Ascending aorta (tissue), 2 donors: Measurements from ENCODE around the gene IFT43. TPM values are rescaled to one million over a fixed set of nuclear protein-coding genes. Genes with fewer than 3 reads are reported as not detected.

Experiments
- DNase-seq, 2 donors: peaks; one replicate each; pipeline ENCODE4 v3.0.0-alpha.2; 2019; ENCODE audit warnings: low spot score in 2 of 2
- H3K27ac ChIP-seq, 2 donors: fragments of 200-600 bp; sonication (generic); one replicate each; pipeline ENCODE4 v1.5.1; 2016 to 2017; ENCODE audit warnings: mild to moderate bottlenecking in 1 of 2
- H3K27me3 ChIP-seq: fragments of 200-600 bp; sonication (generic); one replicate; pipeline ENCODE4 v1.5.1; 2017
- H3K36me3 ChIP-seq, 2 donors: fragments of 200-600 bp; sonication (generic); one replicate each; pipeline ENCODE4 v1.5.1; 2016
- H3K4me1 ChIP-seq, 2 donors: fragments of 200-600 bp; sonication (generic); one replicate each; pipeline ENCODE4 v1.5.1; 2016 to 2017; ENCODE audit warnings: mild to moderate bottlenecking in 1 of 2
- H3K4me3 ChIP-seq, 2 donors: fragments of 200-600 bp; sonication (generic); one replicate each; pipeline ENCODE4 v1.5.1; 2016 to 2017; ENCODE audit warnings: mild to moderate bottlenecking in 1 of 2
- H3K9me3 ChIP-seq, 2 donors: fragments of 200-600 bp; sonication (generic); one replicate each; pipeline ENCODE4 v1.5.1; 2016
- CTCF ChIP-seq, 3 experiments: fragments of 200-600 bp in 2 of 3; fragments of 450-650 bp in 1 of 3; sonication (generic) in 2 of 3; IDR thresholded peaks; one replicate each; pipeline ENCODE4 v1.5.1; 2016 to 2019; ENCODE audit warnings: antibody characterized with exemption in 3 of 3, mild to moderate bottlenecking in 1 of 3, moderate library complexity in 1 of 3
- intact Hi-C: fragments of 100-400 bp; cut with DNase I; formaldehyde crosslinking; loops from one replicate; pipeline ENCODE4 v1.15.1; 2023
- total RNA-seq: library from RNA; depleted of rRNA; stranded (reverse); fragments of >200 nt; gene quantifications from one replicate; pipeline ENCODE4 v1.1.0, GENCODE V29; 2016

Gene IFT43
- 84.0 TPM for total RNA-seq

GRCh38 chr14:75985618-75986438 is at the start of gene IFT43:
Gene IFT43 (plus strand): TSS chr14:75985763. CDS start chr14:75985787, 24 bp downstream.
- Histone ChIP-seq H3K27me3 (no peaks in the 10 kb centered on the region), H3K4me1 (peaks cover 11 to 41% of the 10 kb centered on the region in 2 donors)
- intact Hi-C loops = loop anchor here (10.0 kb wide), 3 partner anchors 161 to 1391 kb away; no protein-coding TSS in a partner anchor

GRCh38 chr14:75939200-75939599 is 46.4 kb upstream of the IFT43 start:
- Histone ChIP-seq H3K4me1 (no peaks in the 10 kb centered on the region), H3K36me3 (no peaks in the 10 kb centered on the region), H3K27me3 (no peaks in the 10 kb centered on the region), H3K9me3 (no peaks in the 10 kb centered on the region), H3K27ac (no peak overlapping the region), H3K4me3 (no peak overlapping the region)
- no peak for DNase-seq
- TF ChIP-seq CTCF (IDR thresholded peaks at IDR 0.05) = no peak
- intact Hi-C loops = no loop called here

More at GRCh38 chr14:75985618-75986438, at the start of gene IFT43:
- Histone ChIP-seq H3K27ac (peak within 1 kb of the TSS; percentile 99 to 100), H3K9me3 (no peaks in the 10 kb centered on the region), H3K36me3 (no peaks in the 10 kb centered on the region), H3K4me3 (peak within 1 kb of the TSS; percentile 68 to 89)
- DNase-seq = peak; percentile 52 to 97
- no peak for TF ChIP-seq CTCF (IDR thresholded peaks at IDR 0.05)

GRCh38 chr14:75941030-75941429 is 44.5 kb upstream of the IFT43 start:
- no peaks in the 10 kb centered on the region for H3K36me3 ChIP-seq
- H3K27ac ChIP-seq = no peak overlapping the region
- H3K4me1 ChIP-seq = no peaks in the 10 kb centered on the region
- intact Hi-C loops = no loop called here
- DNase-seq = no peak
- H3K27me3 ChIP-seq = no peaks in the 10 kb centered on the region
- no peak overlapping the region for H3K4me3 ChIP-seq
- no peaks in the 10 kb centered on the region for H3K9me3 ChIP-seq
- TF ChIP-seq CTCF (IDR thresholded peaks at IDR 0.05) = no peak

- DNase-seq = no peak
- no peak overlapping the region for H3K27ac ChIP-seq
- no peaks in the 10 kb centered on the region for H3K36me3 ChIP-seq
These were observed 40.8 kb upstream of the IFT43 start for GRCh38 chr14:75944607-75945241.

GRCh38 chr14:75946785-75947184 is 38.8 kb upstream of the IFT43 start:
- Histone ChIP-seq H3K4me1 (no peaks in the 10 kb centered on the region), H3K36me3 (no peaks in the 10 kb centered on the region), H3K27ac (no peak overlapping the region), H3K27me3 (no peaks in the 10 kb centered on the region), H3K4me3 (no peak overlapping the region), H3K9me3 (no peaks in the 10 kb centered on the region)
- intact Hi-C loops = no loop called here
- DNase-seq = no peak
- no peak for TF ChIP-seq CTCF (IDR thresholded peaks at IDR 0.05)

More at GRCh38 chr14:75944607-75945241, 40.8 kb upstream of the IFT43 start:
- TF ChIP-seq CTCF (IDR thresholded peaks at IDR 0.05) = no peak
- intact Hi-C loops = no loop called here
- H3K4me1 ChIP-seq = no peaks in the 10 kb centered on the region
- H3K9me3 ChIP-seq = no peaks in the 10 kb centered on the region
- H3K4me3 ChIP-seq = no peak overlapping the region
- no peaks in the 10 kb centered on the region for H3K27me3 ChIP-seq
